Measurements from ENCODE around the gene GULP1. TPM values are rescaled to one million over a fixed set of nuclear protein-coding genes. Genes with fewer than 3 reads are reported as not detected.

The GULP1 gene
- total RNA-seq, 2 experiments from 2014 or later: not detected

- no peaks in the 10 kb centered on the region for H3K36me3 Mint-ChIP-seq (ENCODE audit: low read depth)
- no peaks in the 10 kb centered on the region for H3K27me3 Mint-ChIP-seq
- CTCF ChIA-PET: no interaction called here
- TF ChIP-seq CTCF (IDR thresholded peaks at IDR 0.05): no peak
- no peaks in the 10 kb centered on the region for H3K9me3 Mint-ChIP-seq
- intact Hi-C loops (cut with micrococcal nuclease): no loop called here
- POLR2A ChIA-PET: no interaction called here
- H3K27ac Mint-ChIP-seq: no peak overlapping the region
- H3K4me3 Mint-ChIP-seq: no peak overlapping the region
- no peak for DNase-seq
- ATAC-seq: no peak
- H3K4me1 Mint-ChIP-seq (ENCODE audit: low read depth): no peaks in the 10 kb centered on the region
Observed at GRCh38 chr2:188306271-188306670, 14.6 kb downstream of the GULP1 start.

GRCh38 chr2:188307850-188308283 is 16.2 kb downstream of the GULP1 start:
- intact Hi-C loops (cut with micrococcal nuclease): no loop called here
- DNase-seq (no peak), ATAC-seq (no peak)
- POLR2A ChIA-PET: no interaction called here
- Mint-ChIP-seq H3K27ac (no peak overlapping the region), H3K4me3 (no peak overlapping the region), H3K27me3 (no peaks in the 10 kb centered on the region), H3K9me3 (no peaks in the 10 kb centered on the region), H3K4me1 (ENCODE audit: low read depth) (no peaks in the 10 kb centered on the region), H3K36me3 (ENCODE audit: low read depth) (no peaks in the 10 kb centered on the region)
- TF ChIP-seq CTCF (IDR thresholded peaks at IDR 0.05): no peak
- CTCF ChIA-PET: no interaction called here

- ChIA-PET POLR2A (no interaction called here), CTCF (no interaction called here)
- Mint-ChIP-seq H3K9me3 (no peaks in the 10 kb centered on the region), H3K27me3 (no peaks in the 10 kb centered on the region), H3K36me3 (ENCODE audit: low read depth) (no peaks in the 10 kb centered on the region), H3K27ac (no peak overlapping the region), H3K4me1 (ENCODE audit: low read depth) (no peaks in the 10 kb centered on the region), H3K4me3 (no peak overlapping the region)
- ATAC-seq (no peak), DNase-seq (no peak)
- no peak for TF ChIP-seq CTCF (IDR thresholded peaks at IDR 0.05)
- intact Hi-C loops (cut with micrococcal nuclease): no loop called here
Observed at GRCh38 chr2:188308483-188308882, 16.8 kb downstream of the GULP1 start.

- ATAC-seq (no peak), DNase-seq (no peak)
- ChIA-PET CTCF (no interaction called here), POLR2A (no interaction called here)
- no peak for TF ChIP-seq CTCF (IDR thresholded peaks at IDR 0.05)
- intact Hi-C loops (cut with micrococcal nuclease): no loop called here
- peaks cover 1% of the 10 kb centered on the region for H3K9me3 Mint-ChIP-seq
- H3K4me3 Mint-ChIP-seq: no peak overlapping the region
- H3K27me3 Mint-ChIP-seq: no peaks in the 10 kb centered on the region
- no peaks in the 10 kb centered on the region for H3K4me1 Mint-ChIP-seq (ENCODE audit: low read depth)
- no peaks in the 10 kb centered on the region for H3K36me3 Mint-ChIP-seq (ENCODE audit: low read depth)
- H3K27ac Mint-ChIP-seq: no peak overlapping the region
Observed at GRCh38 chr2:188309364-188309763, 17.7 kb downstream of the GULP1 start.

- ChIA-PET CTCF (no interaction called here), POLR2A (no interaction called here)
- DNase-seq: no peak
- intact Hi-C loops (cut with micrococcal nuclease): no loop called here
- TF ChIP-seq CTCF (IDR thresholded peaks at IDR 0.05): no peak
- H3K4me1 Mint-ChIP-seq (ENCODE audit: low read depth): no peaks in the 10 kb centered on the region
- no peaks in the 10 kb centered on the region for H3K36me3 Mint-ChIP-seq (ENCODE audit: low read depth)
- peaks cover 1% of the 10 kb centered on the region for H3K9me3 Mint-ChIP-seq
- no peak for ATAC-seq
- no peak overlapping the region for H3K4me3 Mint-ChIP-seq
- H3K27me3 Mint-ChIP-seq: no peaks in the 10 kb centered on the region
- H3K27ac Mint-ChIP-seq: no peak overlapping the region
Observed at GRCh38 chr2:188314314-188315054, 22.8 kb downstream of the GULP1 start.
